Measurements from ENCODE around the gene NUFIP1. TPM values are rescaled to one million over a fixed set of nuclear protein-coding genes. Genes with fewer than 3 reads are reported as not detected.

NUFIP1 gene
- total RNA-seq, 1 donor from 2014 or later = 7.6 TPM

DNA sequence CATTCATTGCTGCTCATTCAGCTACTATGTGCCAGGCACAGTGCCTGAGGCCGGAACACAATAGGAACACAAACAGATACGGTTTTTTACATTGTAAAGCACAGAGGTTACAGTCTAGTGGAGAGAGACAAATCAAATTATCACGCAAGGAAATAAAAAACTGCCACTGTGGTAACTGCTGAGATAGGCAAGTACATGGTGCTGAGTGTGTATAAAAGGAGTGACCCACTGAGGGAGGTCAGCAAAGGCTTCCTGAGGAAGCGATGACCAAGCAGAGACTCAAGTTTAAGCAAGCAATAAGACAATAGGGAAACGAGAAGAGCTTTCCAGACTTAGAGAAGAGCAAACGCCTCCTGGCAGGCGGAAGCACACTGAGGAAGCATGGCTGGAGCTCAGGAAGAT, 56.4 kb downstream of the NUFIP1 start:
- no peaks in the 10 kb centered on the region for H3K27me3 Mint-ChIP-seq (ENCODE audit: low read depth, unreplicated experiment)
- Histone ChIP-seq H3K9me3 (ENCODE audit: insufficient read depth, low read depth, low read length) (no peaks in the 10 kb centered on the region), H3K36me3 (ENCODE audit: insufficient read depth, low read length) (no peaks in the 10 kb centered on the region), H2AFZ (ENCODE audit: low read depth, low read length) (peak overlapping the region; percentile 38), H3K4me3 (ENCODE audit: insufficient read depth, low read depth, low read length) (no peak overlapping the region), H3K4me1 (ENCODE audit: insufficient read depth, low read length) (peaks cover 33% of the 10 kb centered on the region), H3K79me2 (ENCODE audit: insufficient read depth, low read length) (no peaks in the 10 kb centered on the region), H3K27ac (ENCODE audit: low read depth, low read length) (peak overlapping the region; percentile 77), H3K27me3 (ENCODE audit: insufficient read depth, low read length) (no peaks in the 10 kb centered on the region), H3K4me2 (ENCODE audit: low read length) (peak overlapping the region; percentile 69), H3K9ac (ENCODE audit: low read length) (peak overlapping the region; percentile 64), H4K20me1 (ENCODE audit: insufficient read depth, low read length) (no peaks in the 10 kb centered on the region)
- H3K36me3 Mint-ChIP-seq (ENCODE audit: low read depth, unreplicated experiment) = peaks cover 7% of the 10 kb centered on the region
- H3K9me3 Mint-ChIP-seq (ENCODE audit: unreplicated experiment) = peaks cover 3% of the 10 kb centered on the region
- peaks cover 40% of the 10 kb centered on the region for H3K4me1 Mint-ChIP-seq (ENCODE audit: low read depth, unreplicated experiment)
- peak overlapping the region; percentile 92 for H3K27ac Mint-ChIP-seq (ENCODE audit: unreplicated experiment)
- H3K4me3 Mint-ChIP-seq (ENCODE audit: unreplicated experiment) = peak overlapping the region; percentile 30
- no peak for FAIRE-seq
- TF ChIP-seq EZH2 (IDR thresholded peaks at IDR 0.05; ENCODE audit: insufficient read depth, low read length) (no peak), CTCF (IDR thresholded peaks at IDR 0.05; ENCODE audit: insufficient read depth, low read depth, low read length) (no peak)
- peak; percentile 60 for DNase-seq (ENCODE audit: low read depth)

GRCh38 chr13:44932171-44932849, 57.0 kb downstream of the NUFIP1 start:
- peak; percentile 79 for DNase-seq (ENCODE audit: low read depth)
- Mint-ChIP-seq H3K36me3 (ENCODE audit: low read depth, unreplicated experiment) (peaks cover 8% of the 10 kb centered on the region), H3K27ac (ENCODE audit: unreplicated experiment) (peak overlapping the region; percentile 92), H3K4me3 (ENCODE audit: unreplicated experiment) (no peak overlapping the region), H3K4me1 (ENCODE audit: low read depth, unreplicated experiment) (peaks cover 40% of the 10 kb centered on the region), H3K9me3 (ENCODE audit: unreplicated experiment) (peaks cover 3% of the 10 kb centered on the region), H3K27me3 (ENCODE audit: low read depth, unreplicated experiment) (no peaks in the 10 kb centered on the region)
- TF ChIP-seq EZH2 (IDR thresholded peaks at IDR 0.05; ENCODE audit: insufficient read depth, low read length) (no peak), CTCF (IDR thresholded peaks at IDR 0.05; ENCODE audit: insufficient read depth, low read depth, low read length) (no peak)
- peak overlapping the region; percentile 77 for H3K27ac ChIP-seq (ENCODE audit: low read depth, low read length)
- H3K9ac ChIP-seq (ENCODE audit: low read length) = peak overlapping the region; percentile 64
- H3K27me3 ChIP-seq (ENCODE audit: insufficient read depth, low read length) = no peaks in the 10 kb centered on the region
- peak overlapping the region; percentile 38 for H2AFZ ChIP-seq (ENCODE audit: low read depth, low read length)
- H3K79me2 ChIP-seq (ENCODE audit: insufficient read depth, low read length) = no peaks in the 10 kb centered on the region
- FAIRE-seq = no peak
- H3K36me3 ChIP-seq (ENCODE audit: insufficient read depth, low read length) = no peaks in the 10 kb centered on the region
- H3K4me1 ChIP-seq (ENCODE audit: insufficient read depth, low read length) = peaks cover 33% of the 10 kb centered on the region
- no peaks in the 10 kb centered on the region for H4K20me1 ChIP-seq (ENCODE audit: insufficient read depth, low read length)
- no peaks in the 10 kb centered on the region for H3K9me3 ChIP-seq (ENCODE audit: insufficient read depth, low read depth, low read length)
- H3K4me2 ChIP-seq (ENCODE audit: low read length) = peak overlapping the region; percentile 69
- no peak overlapping the region for H3K4me3 ChIP-seq (ENCODE audit: insufficient read depth, low read depth, low read length)

DNA sequence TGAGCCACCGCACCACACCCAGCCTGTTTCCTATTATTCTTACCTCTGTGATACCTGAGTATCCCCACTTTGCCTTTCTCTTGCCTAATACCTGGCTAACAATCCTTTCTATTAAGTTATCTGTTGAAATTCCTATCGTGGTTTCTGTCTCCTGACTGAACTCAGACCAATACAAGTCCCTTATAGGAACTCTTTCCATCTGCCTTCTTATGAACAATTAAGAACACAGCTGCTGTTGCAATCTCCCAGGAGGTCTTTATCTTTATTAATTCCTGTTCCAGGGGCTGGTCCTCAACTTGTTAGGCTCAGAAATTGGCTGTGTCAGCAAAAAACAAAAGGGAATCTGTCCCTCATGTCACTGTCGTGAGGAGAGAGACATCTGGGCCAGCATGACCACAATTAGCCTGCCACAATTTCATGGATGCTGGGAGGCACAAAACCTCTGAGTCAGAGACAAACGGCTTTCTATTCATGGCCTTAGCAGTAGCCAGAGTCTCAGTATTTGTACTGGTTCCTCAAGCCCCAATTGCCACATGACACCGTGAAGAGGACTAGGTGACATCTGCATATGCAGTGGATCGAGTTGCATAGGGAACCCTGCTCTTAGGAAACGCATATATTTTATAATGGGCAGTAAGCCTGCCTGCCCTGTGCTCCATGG, 58.2 kb downstream of the NUFIP1 start:
- Histone ChIP-seq H4K20me1 (ENCODE audit: insufficient read depth, low read length) (no peaks in the 10 kb centered on the region), H3K36me3 (ENCODE audit: insufficient read depth, low read length) (no peaks in the 10 kb centered on the region), H3K27ac (ENCODE audit: low read depth, low read length) (peak overlapping the region; percentile 11), H3K4me2 (ENCODE audit: low read length) (peak overlapping the region; percentile 25), H3K4me1 (ENCODE audit: insufficient read depth, low read length) (peaks cover 33% of the 10 kb centered on the region), H3K27me3 (ENCODE audit: insufficient read depth, low read length) (no peaks in the 10 kb centered on the region), H3K79me2 (ENCODE audit: insufficient read depth, low read length) (no peaks in the 10 kb centered on the region), H3K4me3 (ENCODE audit: insufficient read depth, low read depth, low read length) (no peak overlapping the region), H3K9ac (ENCODE audit: low read length) (no peak overlapping the region), H2AFZ (ENCODE audit: low read depth, low read length) (no peak overlapping the region), H3K9me3 (ENCODE audit: insufficient read depth, low read depth, low read length) (no peaks in the 10 kb centered on the region)
- Mint-ChIP-seq H3K4me1 (ENCODE audit: low read depth, unreplicated experiment) (peaks cover 35% of the 10 kb centered on the region), H3K9me3 (ENCODE audit: unreplicated experiment) (peaks cover 3% of the 10 kb centered on the region), H3K27ac (ENCODE audit: unreplicated experiment) (peak overlapping the region; percentile 34), H3K36me3 (ENCODE audit: low read depth, unreplicated experiment) (peaks cover 5% of the 10 kb centered on the region), H3K27me3 (ENCODE audit: low read depth, unreplicated experiment) (no peaks in the 10 kb centered on the region), H3K4me3 (ENCODE audit: unreplicated experiment) (no peak overlapping the region)
- DNase-seq (ENCODE audit: low read depth) (peak; percentile 42), FAIRE-seq (no peak)
- TF ChIP-seq CTCF (IDR thresholded peaks at IDR 0.05; ENCODE audit: insufficient read depth, low read depth, low read length) = no peak
- TF ChIP-seq EZH2 (IDR thresholded peaks at IDR 0.05; ENCODE audit: insufficient read depth, low read length) = no peak

Measured in astrocyte (in vitro differentiated cells and primary cell).